ENCODE results near the gene AP2A2.

AP2A2 gene

DNA sequence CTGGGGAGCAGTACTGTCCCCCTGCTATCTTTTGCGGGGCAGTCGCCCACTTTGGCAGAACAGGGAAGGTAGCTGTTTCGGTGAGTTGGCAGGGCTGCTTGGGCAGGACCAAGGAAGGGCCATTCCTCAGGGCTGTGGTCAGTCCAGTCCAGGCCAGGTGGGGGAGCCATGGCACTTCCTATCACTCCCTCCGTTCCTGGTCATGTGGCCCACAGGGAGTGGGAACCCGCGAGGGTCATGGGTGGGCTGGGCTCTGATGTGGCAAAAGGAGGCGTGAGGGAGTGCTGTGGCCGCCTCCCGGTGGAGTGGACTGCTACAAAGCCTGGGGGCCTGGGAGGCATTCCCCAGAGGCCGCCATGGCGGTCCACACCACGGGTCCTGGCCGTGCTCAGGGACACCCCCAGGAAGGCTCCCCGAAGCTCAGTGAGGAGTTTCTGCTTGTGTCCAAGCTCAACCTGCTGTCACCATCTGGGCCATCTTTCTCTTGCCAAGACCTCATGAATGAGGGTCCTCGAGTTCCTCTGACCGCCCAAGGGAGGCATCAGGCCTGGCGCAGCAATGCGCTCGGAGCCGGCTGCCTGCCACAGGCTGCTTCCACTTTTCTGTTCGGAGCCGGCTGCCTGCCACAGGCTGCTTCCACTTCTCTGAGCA is 27.0 kb upstream of the AP2A2 start:
- DNase-seq (ENCODE audit: low read depth, low spot score): peak; percentile 44

DNA sequence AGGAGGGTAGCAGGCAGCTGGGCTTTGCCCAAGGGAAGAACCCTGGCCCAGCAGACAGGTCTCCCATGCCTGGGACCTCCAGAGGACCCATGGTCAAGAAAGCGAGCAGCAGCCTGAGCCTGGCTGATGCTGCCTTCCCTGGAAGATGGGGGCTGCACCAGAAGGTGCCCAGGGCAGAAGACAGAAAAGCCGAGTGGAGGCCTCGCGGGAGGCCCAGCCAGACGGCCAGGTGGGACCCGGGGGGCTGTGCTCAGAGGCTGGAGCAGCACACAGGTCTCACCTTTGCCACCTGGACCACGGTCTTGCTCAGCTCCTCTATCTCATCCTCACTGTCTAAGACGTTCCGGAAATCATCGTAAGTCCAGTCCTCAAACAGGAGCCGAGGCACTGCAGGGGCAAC is 25.9 kb upstream of the AP2A2 start:
- no peak for DNase-seq (ENCODE audit: low read depth, low spot score)

DNA sequence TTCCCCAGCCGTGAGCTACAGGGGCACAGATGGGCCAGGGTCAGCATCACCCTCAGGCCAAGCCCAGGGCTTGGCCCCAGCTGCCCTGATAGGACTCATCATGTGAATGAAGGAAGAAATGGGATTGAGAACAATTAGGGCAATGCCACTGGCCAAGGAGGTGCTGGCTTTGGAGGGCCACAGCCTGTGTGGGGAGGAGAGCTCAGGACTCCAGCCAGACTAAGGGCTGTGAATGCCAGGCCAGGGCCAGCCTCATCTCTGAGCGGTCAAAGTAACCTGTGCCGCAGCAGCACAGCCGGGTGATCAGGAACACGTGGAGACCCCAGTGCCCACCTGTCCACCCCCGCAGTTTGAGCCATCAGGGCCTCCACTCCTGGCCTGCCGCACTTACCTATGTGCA is 25.1 kb upstream of the AP2A2 start:
- no peak for DNase-seq (ENCODE audit: low read depth, low spot score)

DNA sequence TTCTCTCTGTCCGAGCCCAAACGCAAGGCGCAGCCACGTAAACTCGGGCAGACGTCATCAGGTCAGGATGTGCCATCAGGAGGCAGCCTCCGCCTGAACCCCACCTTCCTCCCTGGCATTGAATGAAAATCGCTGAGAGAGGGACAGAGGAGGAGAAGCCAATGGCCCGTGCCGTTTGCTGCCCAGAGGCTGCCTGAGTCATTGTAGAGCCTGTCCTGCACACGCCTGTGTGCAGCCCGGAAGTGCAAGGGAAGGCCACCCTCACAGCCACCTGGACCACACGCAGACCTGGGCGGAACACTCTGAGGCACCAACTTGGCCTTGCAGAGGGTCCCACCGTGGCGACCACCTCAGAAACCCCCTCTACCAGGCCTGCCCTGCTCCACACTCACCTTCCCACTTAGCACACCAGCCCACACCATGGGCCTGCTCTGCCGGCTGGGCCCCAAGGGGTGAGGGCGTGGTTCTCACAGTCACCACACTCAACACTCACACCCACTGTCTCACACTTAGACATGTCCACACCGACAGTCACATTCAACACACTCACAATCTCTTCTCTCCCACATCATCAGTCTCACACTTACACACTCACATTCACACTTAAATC is 24.1 kb upstream of the AP2A2 start:
- no peak for DNase-seq (ENCODE audit: low read depth, low spot score)

DNA sequence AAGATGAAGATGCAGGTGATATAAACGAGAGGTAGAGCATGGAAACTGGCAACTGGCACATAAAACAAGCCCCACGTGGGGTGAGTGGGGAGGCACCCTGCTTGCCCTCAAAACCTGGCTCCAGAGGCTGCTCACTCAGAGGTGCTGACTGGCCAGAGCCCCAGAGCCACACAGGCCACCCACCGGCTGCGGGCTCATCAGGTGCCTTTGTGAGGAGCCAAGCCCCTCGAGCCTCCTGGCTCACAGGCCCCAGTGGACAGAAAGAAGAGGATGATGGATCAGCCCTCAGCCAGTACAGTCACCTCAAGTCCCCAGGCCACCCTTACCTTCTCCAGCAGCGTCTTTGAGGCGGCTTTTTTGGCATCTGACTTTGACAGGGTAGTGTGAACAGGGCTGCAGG is 21.3 kb upstream of the AP2A2 start:
- DNase-seq (ENCODE audit: low read depth, low spot score): no peak

DNA sequence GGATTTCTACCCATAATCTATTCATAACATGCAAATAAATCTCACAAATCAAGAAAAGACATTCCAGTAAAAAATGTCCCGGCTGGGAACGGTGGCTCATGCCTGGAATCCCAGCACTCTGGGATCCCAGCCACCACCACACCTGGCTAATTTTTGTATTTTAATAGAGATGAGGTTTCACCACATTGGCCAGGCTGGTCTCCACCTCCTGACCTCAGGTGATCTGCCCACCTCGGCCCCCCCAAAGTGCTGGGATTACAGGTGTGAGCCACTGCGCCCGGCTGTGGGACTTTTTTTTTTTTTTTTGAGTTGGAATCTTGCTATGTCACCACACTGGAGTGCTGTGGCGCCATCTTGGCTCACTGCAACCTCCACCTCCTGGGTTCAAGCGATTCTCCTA is 19.7 kb upstream of the AP2A2 start:
- DNase-seq (ENCODE audit: low read depth, low spot score): no peak

DNA sequence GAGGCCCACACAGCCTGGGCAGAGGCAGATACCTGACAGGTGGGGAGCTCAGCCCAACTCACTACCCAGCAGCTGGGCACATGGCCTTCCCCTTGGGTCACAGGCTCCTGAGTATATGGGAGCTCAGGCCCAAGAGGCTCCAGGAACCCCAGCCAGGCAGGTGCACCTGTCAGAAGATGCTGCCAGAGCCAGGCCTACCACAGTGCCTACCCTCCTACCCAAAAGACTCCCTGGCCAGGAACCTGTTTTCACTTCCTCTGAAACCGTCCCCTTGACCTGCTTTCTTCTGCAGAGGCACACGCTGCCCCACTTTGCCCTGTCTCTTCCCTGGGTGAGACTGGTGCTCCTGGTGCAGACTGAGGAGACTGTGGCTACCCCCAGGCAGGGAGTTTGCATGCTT is 18.0 kb upstream of the AP2A2 start:
- DNase-seq (ENCODE audit: low read depth, low spot score): no peak

DNA sequence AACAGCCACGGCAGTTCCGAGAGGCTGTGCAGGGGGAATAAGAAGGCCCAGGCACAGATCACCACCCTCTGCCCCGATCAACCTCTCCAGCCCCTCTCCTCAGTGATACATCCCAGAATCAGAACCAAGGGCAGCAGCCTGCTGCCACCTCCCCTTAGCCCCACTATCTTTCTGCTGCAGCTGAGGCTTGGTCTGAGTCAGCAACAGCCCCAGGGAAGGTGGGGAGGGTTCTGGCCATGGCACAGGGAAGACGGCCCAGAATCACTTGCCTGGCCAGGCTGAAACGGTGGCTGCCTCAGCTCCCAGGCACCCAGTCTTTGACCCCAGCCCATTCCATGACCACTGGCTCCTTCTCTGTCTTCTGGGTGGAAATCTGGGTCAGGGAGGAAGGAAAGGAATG is 17.4 kb upstream of the AP2A2 start:
- no peak for DNase-seq (ENCODE audit: low read depth, low spot score)

DNA sequence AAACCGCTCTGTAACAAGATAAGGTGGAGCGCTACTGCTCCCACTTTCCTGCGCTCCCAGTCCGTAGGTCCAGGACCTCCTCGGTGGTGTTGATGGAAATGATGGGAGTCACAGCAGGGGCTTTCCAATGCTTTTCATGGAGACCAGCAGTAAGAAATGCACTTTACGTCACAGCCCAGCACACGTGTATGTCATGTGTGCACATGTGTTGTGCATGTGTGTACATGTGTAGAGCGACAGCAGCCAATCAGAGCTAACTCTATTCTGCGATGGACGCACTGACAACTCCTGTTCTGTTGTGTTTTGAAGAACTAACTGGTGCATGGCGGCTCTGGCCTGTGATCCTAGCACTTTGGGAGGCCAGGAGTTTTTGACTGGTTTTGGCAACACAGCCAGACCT is 16.3 kb upstream of the AP2A2 start:
- DNase-seq (ENCODE audit: low read depth, low spot score): no peak

DNA sequence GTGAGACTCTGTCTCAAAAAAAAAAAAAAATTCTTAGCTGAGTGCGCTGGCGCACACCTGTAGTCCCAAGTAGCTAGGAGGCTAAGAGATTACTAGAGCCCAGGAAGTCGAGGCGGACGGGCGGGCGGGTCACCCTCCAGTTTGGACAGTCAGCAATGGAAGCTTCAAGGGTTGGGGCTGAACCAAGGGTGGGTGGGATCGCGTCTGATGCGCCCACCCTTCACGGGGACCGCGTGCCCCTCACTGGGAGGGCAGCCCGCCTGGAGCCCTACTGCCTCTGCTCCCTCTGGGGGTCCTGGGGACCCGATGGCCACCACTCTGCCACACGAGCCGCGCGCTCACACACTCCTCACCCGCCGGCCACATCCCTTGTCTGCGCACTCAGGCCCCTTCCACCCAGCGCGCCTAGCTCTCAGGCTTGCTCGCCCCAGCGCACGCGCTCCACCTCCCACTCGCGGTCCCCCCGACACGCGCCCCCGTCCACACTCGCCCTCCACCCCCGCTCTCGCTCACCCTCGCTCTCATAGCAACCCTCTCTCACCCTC is 15.6 kb upstream of the AP2A2 start:
- no peak for DNase-seq (ENCODE audit: low read depth, low spot score)

DNA sequence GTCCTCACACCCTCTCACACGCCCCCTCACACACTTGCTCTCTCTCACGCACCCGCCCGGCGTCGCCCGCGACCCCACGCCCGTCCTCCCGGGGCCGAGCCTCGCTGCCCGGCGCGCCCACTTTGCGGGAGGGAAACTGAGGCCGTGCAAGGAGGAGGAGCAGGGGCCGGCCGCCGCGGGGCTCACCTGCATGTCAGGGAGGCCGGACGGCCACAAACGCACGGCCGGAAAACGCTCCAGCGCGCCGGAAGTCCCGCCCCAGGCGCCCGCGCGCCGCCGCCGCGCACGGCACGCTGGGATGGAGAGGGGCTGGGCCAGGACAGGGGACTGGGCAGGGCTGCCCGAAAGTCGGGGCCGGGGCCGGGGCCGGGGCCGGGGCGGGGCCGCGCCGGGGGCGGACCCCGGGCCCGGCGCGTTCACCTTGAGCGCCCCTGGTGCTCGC is 15.1 kb upstream of the AP2A2 start, which contains the start of gene CHID1:
Gene CHID1, minus strand, starts transcription at position 222 of the 442 bp plus-strand sequence. CDS start 5,994 bp downstream, outside the sequence.
- peak; percentile 94 for DNase-seq (ENCODE audit: low read depth, low spot score)

DNA sequence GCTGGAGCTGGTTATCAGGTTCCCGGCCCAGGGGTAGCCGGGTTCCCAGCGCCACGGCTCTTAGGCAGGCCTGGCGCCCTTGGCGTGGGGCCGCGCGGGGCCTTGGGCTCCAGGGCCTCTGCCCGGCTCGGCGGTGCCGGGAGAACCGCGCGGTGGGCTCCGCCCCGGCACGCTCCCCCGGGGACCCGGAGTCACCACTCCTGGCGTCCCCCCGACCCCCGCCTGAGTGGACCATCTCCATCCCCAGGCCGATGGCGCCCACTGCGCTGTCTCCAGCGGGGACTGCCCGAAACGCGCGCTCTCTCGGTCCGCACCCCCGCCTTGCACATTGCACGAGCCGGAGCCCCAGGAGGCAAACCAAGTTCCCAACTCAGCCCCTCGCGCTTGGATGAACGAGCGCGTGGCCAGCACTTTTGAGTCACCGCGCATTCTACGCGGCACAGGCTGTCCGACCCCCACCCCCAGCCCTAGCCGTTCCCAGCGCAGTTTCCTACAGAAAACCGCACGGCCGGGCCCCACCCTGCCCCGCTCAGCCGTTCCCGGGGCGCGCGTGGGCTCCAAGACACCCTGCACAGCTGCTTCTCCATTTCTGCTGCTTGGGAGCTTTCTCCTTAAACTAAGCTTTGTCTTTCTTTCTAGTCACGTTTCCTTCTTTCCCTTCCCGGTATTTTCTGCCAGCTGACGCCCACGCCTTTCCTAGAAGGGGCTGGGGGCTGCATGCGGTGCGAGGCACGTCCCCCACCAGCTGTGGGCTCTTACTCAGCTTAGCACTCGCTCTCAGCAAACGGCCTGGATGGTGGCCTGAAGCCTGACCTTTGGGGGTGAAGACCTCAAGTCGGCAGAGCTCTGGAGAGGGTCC is 14.4 kb upstream of the AP2A2 start:
- DNase-seq (ENCODE audit: low read depth, low spot score): peak; percentile 91

DNA sequence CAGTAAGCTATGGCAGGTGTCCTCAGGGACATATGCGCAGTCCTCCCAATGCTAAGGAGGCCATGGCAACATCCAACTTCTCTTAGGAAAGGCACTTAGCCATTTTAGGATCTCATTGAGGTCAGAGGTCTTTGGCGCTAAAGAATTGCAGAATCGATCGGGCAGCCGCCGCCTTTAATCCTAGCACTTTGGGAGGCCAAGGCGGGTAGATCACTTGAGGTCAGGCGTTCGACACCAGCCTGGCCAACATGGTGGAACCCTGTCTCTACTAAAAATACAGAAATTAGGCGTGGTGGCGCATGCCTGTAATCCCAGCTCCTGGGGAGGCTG is 13.8 kb upstream of the AP2A2 start:
- no peak for DNase-seq (ENCODE audit: low read depth, low spot score)

DNA sequence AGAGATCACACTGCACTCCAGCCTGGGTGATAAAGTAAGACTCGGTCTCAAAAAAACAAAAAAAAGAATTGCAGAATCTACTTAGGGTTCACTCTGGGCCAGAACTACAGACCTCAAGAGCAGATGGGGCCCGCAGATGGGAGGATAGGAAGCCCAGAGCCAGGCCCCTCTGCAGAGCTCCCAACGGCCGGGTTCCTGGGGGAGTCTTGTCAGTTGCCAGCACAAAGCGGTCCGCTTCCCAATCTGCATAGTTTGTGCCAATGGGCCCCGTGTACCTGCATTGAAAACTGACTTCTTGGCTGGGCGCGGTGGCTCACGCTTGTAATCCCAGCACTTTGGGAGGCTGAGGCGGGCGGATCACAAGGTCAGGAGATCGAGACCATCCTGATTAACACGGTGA is 13.4 kb upstream of the AP2A2 start:
- DNase-seq (ENCODE audit: low read depth, low spot score): no peak

DNA sequence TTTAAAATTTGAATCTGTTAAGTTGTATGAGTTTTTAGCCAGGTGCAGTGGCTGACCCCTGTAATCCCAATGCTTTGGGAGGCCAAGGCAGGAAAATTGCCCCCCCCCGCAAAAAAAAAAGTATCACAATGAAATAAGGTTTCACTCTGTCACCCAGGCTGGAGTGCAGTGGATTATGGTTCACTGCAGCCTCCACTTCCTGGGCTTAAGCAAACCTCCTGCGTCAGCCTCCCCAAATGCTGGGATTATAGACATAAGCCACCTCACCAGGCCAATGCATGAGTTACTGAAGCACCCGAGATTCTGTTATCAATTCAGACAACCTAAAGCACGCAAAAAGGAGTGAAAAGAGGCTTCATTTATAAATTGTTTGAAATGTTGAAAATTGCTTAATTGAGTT is 12.6 kb upstream of the AP2A2 start:
- DNase-seq (ENCODE audit: low read depth, low spot score): no peak

DNA sequence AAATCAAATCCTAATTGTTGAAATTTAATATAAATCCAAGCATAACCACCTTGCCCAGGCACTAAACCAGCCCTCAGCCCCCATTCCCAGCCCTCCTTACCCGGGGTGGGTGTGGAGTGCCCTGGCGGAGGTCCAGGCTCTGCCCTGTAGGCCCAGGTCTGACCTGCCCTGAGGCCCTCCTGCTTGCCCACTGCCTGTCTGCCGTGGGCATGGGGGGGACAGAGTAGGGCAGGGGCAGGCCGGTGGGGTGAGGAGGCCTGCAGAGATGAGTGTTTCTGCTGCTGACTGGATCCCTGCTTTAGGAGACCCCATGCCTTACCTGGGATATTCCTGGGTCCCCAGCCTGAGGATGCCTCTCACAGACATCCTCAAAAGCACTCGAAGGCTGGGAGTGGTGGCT is 11.5 kb upstream of the AP2A2 start:
- DNase-seq (ENCODE audit: low read depth, low spot score): no peak

DNA sequence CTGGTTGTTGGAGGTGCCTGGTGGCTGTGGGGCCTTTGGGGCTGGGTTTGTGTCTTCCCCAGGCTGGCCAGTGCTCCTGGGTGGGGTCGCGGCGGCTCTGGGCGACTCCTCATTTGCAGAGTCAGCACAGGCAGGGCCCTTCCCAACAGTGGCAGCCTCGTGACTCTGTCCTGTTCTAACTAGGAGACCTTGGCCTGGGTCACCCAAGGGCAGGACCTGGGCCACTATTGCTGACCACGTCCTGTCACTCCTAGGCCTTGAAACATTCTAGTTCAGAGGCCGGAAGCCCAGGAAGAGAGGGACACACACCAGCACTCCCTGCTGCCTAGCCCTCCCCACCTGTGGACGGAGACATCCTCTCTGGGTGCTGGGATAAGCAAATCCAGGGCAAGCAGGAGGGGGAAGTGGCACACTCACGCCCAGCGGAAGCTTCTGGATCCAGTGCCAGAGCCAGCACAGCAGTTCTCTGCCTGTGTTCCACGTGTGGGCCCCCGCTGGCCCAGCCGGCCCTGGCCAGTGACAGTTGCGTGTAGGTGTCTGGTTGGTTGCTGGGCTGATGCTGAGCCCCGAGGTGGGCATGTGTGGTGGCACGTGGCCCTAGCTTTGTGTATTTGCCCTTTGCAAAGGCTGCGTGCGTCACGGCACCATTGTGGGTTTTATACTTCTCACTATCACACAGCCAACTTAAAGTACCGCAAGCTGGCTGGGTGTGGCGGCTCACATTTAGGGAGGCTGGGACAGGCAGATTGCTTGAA is 10.7 kb upstream of the AP2A2 start:
- no peak for DNase-seq (ENCODE audit: low read depth, low spot score)

DNA sequence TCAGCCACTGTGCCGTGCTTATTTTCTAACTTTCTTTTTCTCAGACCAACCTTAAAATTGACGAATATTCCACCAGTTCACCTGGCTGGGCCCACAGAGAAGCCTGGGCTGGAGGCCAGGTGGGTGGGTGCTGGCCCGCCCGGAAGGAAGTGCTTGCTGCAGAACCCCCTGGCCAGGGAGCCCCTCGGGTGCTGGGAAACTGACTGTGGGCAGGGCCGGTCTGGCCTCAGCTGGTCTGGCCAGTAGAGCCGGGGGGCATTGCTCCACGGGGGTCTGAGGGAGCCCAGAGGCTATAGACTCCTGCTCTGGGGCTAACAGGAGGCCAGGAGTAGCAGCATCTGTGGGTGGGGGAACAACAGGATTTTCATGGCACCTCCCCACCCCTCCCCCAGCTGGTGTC is 8.2 kb upstream of the AP2A2 start:
- DNase-seq (ENCODE audit: low read depth, low spot score): no peak

DNA sequence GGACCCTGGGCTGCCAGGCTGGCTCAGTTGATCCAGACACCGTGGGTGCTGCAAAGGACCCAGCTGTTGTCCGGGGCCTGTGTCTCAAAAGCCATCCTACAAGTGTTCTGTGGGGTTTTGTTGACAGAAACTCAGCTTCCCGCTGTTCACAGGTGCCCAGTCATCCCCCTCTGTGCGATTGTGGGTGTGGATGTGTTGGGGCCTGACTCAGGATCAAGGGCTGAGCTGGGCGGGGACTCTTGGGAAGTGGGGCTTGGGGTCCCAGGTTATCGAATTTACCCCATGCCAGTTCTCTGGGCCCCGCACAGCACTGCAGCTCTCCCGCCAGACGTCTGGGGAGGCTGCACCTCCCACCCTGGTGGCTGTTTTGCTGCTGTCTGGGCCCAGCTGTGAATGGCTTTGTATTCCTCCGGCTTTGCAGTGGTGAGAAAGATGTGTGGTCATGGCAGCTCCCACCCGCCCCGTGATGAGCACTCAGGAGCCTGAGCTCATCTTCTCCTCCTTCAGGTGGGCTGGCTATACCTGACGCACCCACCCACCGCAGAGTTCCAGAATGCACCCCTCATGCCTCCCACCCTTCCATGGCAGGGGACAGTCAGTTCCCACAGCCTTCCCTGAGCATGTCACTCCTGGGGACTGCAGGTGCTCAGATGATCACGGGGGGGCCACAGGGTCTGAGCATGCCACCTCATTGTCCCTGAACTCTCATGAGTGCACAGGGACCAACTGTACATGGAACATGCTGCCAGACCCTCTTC is 3.6 kb upstream of the AP2A2 start:
- no peak for DNase-seq (ENCODE audit: low read depth, low spot score)

DNA sequence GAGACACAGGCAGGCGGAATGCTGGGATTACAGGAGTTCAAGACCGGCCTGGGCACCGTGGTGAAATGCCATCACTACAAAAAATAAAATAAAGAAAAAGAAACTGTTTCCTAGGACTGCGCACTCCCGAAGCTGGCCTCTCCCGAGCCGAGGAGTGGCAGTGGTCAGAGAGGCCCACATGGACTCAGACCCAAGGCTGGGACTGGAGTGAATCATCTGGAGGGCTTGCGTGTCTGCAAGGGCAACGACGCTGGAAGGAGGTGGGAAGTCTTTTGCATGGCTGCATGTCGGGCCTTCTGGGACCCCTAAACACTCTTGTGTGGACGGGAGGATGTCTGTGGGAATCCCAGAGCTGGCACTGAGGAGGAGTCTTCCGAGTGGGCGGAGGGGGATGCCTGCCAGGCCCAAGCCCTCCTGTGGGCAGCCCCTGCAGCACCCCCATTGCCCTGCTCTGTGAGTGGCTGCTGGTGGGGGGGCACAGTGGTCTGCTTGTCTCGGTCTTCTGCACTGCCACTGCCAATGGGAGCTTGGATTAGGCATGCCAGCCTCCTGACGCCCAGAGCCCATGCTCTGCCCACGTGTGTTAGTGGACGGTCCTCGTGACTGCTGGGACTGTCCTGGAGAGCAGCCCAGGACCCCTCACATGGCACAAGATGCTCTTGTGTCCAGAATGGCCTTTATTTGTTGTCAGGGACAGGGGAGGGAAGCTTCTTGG is 1.8 kb upstream of the AP2A2 start:
- no peak for DNase-seq (ENCODE audit: low read depth, low spot score)
